Muscle of arm (tissue), 12 donors: Measurements from ENCODE around the gene SSU72. TPM values are rescaled to one million over a fixed set of nuclear protein-coding genes. Genes with fewer than 3 reads are reported as not detected.
A peak's percentile ranks its signal among the peaks of the same experiment; 100 is the strongest.
"Not testable (repeated sequence)": the region's sequence is repeated elsewhere in the genome, so short reads cannot be mapped to it uniquely, and the experiment has no call there.

Experiments
- DNase-seq: peaks from one replicate; pipeline ENCODE4 v3.0.0-alpha.2; 2013
- polyA plus RNA-seq, 12 donors: library from polyadenylated mRNA; unstranded; fragments of 120-200 nt; gene quantifications; one replicate each; pipeline ENCODE4 v1.2.1, GENCODE V29; 2013; ENCODE audit not compliant: insufficient read length in 12 of 12

Gene SSU72
- polyA plus RNA-seq, 12 donors, result 61.6 to 98.6 (median 86.4) TPM; not detected in 1

DNA sequence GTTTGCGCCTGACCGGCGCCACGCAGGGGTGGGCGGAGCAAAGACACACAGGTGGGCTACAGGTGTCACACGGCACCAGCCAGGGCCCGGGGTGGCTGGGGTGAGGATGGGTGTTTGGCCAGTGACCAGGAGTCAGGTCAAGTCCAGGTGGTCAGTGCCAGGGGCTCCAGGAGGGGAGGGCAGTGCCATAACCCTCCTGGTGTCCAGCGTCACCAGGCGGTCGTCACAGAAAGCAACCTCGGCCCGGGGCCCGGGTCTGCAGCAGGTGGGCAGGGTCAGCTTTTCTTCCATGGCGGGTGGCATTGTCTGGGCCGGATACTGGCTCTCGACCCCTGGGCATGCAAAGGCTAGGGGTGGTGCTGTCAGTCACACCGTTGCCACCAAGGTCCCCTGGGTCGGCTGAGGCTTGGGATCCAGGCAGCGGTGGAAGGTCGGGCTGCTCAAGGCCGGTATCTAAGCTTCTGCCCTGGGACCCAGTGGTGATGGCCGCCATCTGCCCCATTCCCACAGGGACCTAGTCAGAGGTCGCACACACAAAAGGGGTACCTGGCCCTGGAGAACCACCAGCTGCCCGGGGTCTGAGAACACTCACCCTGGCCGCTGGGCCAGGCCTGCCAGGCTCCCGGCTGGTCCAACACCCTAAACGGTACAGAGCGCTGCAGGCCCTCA lies 23.5 kb upstream of the SSU72 start:
- no peak for DNase-seq

DNA sequence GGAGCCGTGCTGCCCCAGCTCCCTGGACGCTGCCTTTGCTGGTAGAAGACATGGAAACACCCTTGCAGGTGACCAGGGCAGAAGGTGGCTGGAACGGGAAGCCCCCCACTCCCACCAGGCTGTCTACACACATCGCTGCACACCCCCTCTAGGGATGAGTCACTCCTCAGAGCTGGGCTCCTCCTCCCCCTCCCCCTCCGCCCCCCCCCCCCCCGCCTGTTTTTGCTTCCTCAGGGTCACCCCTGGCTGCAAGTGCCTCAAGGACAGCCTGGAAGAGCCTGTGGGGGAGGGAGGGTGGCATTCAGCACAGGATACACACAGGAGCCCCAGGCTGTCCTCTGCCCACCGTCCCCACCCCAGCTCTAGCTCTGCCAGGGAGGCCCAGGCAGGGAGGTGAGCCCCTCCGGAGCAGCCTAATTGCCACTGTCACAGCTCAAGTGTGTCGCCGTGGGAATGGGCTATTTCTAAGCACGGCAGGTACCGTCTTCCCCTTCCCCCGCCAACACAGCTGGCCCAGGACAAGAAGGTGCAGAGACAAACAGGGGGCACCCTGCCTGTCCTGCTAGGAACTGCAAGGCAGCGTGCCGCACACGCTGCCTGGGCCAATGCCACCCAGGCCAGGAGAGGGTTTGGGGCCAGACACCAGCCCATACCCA lies 22.7 kb upstream of the SSU72 start:
- DNase-seq, result no peak

DNA sequence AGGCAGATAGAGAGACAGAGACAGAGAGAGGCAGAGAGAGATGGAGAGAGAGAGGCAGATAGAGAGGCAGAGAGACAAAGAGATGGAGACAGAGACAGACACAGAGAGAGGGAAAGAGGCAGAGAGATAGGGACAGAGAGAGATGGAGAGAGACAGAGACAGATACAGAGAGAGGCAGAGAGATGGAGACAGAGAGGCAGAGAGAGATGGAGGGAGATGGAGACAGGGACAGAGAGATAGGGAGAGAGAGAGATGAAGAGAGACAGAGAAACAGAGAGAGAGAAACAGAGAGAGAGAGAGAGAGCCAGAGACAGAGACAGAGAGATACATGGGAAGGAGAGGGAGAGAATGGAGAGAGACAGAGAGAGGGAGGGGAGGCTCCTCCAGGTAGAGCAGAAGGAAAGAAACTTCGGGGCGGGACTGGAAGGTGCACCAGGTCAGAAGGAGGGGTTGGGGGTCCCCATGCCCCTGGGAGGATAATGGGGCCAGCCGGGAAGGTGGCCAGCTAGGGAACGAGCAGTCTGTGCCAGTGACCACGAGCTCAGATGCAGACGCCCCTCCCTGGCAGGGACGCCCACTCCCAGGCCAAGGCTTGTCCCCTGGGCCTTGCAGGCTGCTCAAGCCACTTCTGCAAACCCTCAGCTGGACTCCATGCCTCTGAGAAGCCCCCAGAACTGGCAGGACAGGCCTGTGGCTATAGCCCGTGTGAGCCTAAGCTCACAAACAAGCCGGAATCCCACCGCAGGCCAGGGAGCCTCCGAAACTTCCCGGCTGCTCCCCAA lies 22.0 kb upstream of the SSU72 start:
- DNase-seq, result no peak

DNA sequence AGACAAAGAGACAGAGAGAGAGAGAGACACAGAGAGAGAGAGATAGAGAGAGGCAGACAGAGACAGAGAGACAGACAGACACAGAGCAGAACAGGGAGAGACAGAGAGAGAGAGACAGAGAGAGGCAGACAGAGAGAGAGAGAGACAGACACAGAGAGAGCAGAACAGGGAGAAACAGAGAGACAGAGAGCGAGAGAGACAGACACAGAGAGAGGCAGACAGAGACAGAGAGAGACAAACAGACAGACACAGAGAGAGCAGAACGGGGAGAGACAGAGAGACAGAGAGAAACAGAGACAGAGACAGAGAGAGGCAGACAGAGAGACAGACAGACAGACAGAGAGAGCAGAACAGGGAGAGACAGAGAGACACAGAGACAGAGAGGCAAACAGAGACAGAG lies 20.7 kb upstream of the SSU72 start:
- DNase-seq, result not testable (repeated sequence)

DNA sequence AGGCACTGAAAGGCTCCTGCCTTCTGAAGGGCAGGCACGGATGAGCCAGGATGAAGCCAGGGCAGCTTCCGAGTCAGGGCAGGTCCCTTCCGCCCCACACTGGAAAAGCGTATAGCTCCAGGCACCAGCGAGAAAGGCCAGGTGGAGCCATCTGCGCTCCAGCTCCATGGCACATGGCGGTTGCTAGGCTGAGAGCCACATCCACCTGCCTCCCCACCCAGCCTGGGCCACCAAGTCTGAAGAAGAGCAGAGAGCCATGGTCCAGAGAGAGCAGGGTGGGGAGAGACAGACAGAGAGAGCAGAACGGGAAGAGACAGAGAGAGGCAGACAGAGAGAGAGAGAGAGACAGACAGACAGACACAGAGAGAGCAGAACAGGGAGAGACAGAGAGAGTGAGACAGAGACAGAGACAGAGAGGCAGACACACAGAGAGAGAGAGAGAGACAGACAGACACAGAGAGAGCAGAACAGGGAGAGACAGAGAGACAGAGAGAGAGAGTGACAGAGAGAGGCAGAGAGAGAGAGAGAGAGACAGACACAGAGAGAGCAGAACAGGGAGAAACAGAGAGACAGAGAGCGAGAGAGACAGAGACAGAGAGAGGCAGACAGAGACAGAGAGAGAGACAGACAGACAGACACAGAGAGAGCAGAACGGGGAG lies 20.1 kb upstream of the SSU72 start:
- no peak for DNase-seq

DNA sequence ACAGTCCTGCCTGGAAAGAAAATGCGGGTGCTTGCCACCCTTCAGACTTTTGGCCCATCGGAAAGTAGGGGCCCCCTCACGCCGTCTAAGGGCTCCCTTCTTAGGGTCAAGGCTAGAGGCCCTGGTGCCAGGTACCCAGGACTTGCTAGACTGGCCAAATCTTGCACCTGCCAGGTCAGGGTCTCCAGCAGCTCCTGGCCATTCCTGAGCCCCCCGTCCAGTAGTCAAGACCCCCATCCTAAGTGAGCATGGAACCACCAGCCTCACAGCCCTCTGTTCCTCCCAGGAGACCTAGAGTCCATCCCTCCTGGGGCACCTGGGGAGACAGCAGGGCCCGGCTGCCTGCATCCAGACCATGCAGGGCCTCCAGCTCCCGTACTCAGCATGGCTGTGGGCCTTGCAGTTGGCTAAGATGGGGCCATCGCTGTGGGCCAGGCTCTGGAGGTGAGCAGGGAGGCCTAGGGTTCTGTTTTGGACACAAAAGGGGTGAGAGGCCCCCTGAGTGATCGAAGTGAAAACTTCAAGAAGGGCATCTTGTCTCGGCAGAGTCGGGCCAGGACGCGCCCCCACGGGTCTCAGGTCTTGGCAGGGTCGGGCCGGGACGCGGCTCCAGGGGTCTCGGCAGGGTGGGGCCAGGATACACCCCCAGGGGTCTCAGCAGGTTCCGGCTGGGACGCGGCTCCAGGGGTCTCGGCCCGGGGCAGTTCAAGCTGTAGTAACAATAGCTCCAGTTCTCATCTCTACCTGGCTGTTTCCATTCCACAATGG lies 19.4 kb upstream of the SSU72 start:
- no peak for DNase-seq

DNA sequence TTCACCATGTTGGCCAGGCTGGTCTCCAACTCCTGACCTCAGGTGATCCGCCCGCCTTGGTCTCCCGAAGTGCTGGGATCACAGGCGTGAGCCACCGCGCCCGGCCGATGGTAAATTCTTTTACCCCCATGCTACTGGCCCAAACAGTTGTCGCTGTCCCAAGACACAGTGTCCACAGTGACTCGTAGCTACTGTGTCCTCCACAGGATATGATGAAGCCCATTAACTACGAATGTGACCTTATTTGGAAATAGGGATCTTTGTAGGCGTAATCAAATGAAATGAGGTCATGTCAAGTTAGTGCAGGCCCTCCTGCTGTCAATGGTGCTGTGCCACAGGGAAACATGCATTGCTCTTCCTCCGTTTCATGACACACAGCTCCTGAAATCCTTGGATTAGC lies 16.8 kb upstream of the SSU72 start:
- no peak for DNase-seq

DNA sequence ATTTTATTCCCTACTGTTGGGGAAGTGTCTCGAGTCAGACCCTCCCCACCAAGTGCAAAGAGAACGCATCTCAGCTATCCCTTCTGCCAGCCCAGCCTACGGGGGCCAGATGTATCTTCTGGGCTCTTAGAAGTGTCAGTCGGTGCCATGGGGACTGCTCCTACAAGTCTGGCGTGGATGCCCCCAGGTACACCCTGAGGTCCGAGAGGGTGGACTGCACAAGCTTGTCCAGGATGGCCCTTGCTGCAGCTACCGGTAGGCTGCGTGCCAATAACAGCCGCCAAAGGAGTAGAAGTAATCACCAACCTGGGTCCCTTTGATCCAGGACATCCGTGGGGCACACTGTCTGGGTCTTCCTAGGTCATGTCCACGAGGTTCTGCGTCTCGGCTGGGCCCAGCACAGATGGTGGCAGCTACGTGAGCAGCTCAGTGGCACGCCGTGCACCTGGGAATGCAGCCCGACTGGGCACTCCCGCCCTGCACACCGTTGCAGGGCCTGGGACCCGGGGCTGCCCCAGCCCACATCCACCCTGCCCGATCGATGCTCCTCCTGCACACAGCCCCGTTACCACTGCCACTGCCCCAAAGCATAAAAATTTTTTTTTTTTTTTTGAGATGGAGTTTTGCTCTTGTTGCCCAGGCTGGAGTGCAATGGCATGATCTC lies 8.8 kb upstream of the SSU72 start:
- DNase-seq, result no peak

DNA sequence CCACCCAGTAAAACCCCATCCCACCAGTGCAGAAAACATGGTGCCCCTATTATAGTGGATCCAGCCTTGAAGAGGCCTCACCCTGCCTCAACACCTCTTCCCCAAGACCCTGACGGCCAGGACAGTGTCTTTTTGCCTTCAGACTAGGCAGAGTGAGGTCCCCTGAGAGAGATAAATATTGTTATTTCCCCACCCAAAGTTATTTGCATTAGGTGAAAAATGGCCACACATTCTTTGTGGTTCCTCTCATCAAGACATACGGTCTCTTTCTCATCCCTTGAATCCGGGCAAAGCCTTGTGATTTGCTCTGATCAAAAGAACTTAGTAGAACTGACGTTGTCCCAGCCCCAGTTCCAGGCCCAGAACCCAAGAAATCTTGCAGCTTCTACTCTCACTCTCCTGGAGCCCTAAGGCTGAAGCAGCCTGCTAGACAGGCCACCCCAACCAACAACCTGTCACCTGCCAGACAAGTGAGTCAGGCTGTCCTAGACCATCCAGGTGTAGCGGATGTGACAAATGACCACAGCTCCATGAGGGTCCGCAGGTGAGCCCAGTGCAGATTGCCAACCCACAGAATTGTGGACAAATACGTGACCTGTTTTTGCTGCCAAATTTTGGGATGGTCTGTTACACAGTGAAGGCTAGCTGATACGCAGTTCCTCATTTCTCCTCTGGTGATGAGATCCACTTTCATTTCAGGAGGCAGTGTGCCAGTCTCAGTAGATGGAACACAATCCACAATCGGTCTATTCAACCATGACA lies 8.1 kb upstream of the SSU72 start:
- no peak for DNase-seq

DNA sequence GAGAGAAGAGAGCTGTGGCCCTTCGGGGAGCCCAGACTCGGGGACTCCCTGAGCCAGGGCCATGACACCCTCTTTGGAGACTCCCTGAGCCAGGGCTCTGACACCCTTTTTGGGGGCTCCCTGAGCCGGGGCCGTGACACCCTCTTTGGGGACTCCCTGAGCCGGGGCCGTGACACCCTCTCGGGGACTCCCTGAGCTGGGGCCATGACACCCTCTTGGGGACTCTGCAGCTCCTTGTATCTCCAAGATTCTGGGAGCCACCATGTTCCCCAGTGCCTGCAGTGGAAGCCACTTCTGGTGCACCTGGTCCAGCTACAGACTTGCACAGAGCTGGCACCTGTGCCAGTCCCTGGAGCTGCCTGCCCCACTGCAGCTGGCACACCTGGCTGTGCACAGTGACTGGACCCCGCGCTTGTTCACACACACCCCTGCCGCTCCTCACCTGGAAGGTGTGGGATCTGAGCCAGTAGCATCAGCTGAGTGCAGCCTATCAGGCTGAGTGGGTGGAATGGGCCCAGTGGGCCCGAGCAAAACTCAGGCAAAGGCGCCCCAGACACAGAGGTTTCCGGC lies 3.8 kb upstream of the SSU72 start:
- DNase-seq, result no peak

DNA sequence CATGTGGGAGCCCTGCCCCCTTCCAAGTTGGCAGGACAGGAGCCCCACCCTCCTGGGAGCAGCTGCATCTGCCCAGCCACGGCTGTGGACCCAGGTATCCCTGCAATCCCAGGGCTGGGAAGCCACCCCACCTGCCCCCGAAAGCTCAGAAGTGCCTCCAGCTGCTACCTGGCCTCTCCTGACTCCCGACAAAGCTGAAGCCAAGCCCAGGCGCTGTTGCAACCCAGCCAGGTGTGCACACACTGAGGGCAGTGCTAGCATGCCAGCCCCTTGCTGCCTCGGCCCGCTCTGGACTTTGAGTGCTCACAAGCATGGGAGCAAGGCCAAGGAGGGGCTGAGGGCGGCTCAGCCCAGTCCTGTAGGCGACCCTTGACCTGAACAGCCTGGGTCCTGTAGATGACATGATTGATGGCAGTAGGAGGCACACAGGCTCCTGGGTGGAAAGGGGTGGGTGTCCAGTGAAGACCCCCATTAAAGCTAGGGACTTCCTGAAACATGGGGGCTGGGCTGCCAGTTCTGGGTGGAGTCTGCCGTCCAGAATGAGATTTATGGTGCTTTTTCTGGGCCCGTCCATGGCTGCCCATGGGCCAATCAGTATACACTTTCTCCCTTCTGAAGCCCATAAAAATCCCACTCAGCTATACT lies 2.8 kb upstream of the SSU72 start:
- no peak for DNase-seq

DNA sequence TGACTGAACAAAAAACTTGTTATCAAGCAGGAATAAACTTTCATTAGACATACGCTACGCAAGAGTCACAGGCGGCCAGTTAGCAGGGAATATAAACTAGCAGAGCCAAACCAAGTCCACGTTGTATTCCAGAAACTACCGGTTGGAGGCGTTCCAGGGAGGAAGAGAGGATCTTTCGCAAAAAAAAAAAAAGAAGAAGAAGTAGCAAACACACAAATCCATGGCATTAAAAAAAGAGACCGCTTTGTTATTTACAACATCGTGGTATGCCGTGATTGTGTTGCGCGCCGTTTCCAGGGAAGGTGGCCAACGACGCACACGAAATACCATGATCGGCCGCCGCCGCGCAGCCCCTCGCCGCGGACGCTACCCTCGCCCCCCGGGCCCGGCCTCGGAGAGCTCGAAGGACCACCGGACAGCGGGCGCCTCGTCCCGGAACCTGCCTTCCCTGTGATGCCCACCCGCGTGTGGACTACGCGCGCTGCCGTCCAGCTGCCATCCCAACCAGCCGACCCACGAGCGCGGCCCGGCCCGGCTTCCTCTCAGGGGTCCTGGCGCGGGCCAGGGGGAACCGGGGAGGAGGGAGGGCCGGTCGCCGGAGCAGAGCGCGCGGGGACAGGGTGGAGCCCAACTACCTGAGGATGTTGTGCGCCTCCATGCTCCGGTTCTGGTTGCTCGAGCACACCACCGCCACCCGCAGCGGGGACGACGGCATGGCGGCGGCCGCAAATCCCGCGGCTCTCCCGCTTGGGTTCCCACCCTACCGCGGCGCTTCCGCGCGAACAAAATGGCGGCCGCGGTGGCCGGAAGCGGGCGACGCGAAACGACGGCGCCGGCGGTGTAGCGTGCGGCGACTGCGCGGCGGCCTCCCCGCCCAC lies 581 bp downstream of the SSU72 start:
- DNase-seq, result peak; percentile 61

DNA sequence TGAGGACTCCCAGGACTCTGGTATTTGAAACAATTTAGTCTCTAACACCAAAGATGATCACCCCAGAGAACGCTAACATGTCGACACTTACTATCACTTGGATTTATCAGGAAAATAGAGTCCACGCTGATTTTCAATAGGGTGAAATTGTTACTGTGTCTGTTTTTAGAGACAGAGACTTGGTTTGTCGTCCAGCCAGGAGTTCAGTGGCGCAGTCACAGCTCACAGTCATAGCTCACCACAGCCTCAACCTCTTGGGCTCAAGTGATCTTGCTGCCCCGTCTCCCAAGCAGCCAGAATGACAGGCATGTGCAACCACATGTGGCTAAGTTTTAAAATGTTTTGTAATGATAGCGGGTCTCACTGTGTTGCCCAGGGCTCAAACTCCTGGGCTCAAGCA lies 5.3 kb downstream of the SSU72 start:
- DNase-seq, result no peak

DNA sequence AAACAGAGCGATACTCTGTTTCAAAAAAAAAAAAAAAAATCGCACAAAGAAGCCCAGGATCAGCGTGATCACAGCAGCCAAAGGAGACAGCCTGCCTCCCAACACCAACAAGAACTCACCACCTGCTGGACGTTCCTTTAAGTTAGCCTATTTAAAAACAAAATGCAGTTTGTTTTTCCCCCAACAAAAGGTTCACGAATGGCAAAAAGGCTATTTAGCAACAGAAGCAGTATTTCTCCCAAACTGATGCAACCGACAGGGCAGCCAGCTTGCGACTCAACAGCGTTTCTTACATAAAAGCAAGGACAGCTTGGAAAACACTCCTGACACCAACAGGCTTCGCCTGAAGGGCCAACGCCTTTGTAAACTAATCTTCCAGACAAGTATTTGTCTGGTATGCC lies 6.8 kb downstream of the SSU72 start:
- no peak for DNase-seq

DNA sequence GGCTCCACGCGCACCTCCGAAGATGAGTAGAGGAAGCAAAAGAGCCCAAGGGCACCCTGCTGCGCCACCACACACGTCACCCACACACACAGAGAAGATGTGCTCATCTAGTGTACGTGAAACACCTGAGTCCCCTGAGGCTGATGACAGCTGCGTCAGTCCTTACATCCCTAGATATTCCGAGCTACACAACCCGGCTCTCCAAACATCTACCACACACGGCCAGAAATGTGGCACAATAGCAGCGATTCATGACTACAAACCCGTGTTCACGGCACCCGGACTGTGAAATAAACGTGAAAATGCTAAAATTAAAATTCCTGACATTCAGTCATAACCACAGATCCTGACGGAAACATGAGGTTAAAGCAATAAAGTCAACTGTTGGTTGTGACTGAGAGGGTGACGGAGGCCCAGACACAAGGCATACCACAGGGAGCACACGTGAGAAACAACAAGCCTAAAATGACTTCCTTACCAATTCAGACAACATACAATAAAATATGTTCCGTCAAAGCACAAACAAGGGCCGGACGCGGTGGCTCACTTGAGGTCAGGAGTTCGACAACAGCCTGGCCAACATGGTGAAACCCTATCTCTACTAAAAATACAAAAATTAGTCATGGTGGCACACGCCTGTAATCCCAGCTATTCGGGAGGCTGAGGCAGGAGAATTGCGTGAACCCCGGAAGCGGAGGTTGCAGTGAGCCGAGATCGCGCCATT lies 7.3 kb downstream of the SSU72 start:
- DNase-seq, result no peak

DNA sequence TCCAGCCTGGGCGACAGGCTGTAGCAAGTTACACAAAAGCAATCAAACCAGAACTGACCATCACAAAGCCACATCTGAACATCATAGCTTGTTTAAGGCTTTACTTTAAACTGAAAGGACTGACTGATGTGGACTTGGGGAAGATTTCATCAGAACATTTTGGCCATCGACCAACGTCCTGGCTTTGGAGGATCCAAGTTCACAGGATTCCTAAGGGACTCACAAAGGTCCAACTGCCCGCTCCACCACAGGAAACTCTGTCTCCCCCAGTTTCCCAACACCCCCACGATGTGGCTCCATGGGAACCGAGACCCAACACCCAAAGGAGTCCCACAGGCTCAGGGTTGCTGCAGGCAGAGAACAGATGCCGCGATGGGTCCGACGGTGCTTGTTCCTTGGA lies 9.3 kb downstream of the SSU72 start:
- DNase-seq, result no peak

DNA sequence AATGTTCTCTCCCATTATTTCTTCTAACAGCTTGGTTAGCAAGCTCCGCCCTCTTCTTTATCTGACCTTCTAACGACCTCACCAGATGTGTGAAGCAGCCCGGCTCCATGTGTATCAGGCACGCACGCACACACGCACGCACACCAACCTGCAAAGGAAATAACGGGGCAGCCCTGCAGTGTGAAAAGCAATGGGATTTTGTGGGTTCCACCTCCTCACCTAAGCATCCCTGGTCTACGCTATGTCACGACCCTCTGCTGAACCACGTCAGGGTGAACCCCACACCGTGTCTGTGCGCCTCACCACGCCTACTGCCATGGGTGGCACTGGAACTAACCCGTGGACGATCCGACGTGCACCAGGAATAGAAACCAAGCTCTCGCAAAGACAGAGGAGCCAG lies 10.4 kb downstream of the SSU72 start:
- DNase-seq, result no peak

DNA sequence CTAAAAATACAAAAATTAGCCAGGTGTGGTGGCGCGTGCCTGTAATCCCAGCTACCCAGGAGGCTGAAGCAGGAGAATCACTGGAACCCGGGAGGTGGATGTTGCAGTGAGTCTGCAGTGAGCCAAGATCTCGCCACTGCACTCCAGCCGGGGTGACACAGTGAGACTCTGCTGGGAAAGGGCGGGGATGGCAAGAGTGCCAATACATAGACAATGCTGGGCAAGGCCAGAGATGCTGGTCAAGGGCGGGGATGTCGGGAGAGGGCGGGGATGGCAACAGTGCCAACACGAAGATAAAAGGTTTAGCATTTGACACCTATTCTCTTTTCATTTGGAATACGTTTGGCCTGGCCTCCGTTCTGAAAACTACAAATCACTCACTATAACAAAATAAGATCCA lies 11.0 kb downstream of the SSU72 start:
- DNase-seq, result no peak
